Umbilical cord (tissue), 2 donors: ENCODE results near the gene BRI3. TPM values are rescaled to one million over a fixed set of nuclear protein-coding genes. Genes with fewer than 3 reads are reported as not detected.

Experiments used
- DNase-seq: peaks from one replicate; pipeline ENCODE4 v3.0.0-alpha.2; 2015; ENCODE audit warnings: low spot score
- total RNA-seq: library from RNA; depleted of rRNA; stranded (reverse); fragments of >200 nt; gene quantifications from one replicate; pipeline ENCODE4 v1.2.3, GENCODE V29; 2014; ENCODE audit warnings: low replicate concordance; ENCODE audit not compliant: insufficient read depth

BRI3 gene
- total RNA-seq, 1 donor from 2014 or later, result 18.3 TPM

DNA sequence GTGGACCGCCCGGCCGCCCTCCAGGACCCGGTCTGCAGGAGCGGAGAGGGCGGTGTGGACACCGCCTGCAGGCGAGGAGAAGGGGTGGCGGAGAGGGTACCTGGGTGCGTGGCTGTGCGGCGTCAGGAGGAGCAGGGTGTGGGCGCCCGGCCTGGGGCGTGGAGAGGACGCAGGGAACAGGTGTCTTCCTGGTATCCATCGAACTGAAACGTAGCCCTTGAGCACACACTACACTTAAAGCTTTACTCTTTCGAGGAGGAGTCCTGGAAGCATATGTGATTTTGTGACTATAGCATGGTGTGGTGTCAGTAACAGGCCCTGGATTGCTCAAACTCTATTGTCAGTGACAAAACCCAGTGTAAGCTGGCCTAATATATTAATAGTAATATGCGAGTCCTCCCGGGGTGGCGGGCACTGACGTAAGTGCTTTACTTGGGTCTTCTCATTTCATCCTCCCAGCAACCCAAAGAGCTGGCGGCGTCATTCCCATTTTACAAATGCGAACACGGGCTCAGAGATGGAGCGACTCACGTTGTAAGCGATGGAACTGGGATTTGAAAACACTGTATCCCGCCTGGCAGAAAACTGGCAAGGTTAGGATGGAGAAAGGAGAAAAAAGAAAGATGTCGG lies 28.9 kb upstream of the BRI3 start:
- no peak for DNase-seq

DNA sequence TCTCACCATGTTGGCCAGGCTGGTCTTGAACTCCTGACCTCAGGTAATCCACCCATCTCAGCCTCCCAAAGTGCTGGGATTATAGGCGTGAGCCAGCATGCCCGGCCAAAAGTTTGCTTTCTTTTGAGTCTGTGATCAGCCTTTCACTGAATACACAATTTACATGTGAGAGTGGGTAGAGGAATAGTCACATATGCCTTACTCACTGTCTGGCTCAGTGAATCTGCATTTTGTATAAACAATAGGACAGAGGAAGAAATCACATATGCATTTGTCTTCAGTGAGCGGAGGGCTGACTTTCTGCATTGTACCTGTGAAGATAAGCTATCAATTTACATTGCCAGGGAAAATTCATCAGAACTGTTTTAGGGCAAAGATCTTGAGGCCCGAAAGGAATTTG lies 27.0 kb upstream of the BRI3 start:
- DNase-seq, result no peak

DNA sequence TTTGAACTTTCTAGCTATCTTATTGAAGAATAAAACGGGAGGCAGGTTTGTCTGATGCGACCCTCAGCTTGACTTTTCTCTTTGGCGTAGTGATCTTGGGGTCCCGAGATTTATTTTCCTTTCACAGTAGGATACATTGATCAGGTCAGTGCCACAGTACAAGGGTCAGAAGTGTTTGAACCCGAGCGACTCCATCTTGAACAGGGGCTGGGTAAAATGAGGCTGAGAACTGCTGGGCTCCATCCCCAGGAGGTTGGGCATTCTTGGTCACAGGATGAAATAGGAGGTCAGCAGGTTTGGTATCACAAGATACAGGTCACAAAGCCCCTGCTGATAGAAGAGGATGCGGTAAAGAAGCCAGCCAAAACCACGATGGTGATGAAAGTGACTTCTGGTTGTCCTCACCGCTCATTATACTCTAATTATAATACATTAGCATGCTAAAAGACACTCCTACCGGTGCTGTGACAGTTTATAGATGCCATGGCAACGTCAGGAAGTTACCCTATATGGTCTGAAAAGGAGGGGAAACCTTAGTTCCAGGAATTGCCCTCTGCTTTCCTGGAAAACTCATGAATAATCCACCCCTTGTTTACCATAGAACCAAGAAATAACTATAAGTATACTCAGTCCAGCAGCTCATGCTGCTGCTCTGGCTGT lies 26.4 kb upstream of the BRI3 start:
- no peak for DNase-seq

DNA sequence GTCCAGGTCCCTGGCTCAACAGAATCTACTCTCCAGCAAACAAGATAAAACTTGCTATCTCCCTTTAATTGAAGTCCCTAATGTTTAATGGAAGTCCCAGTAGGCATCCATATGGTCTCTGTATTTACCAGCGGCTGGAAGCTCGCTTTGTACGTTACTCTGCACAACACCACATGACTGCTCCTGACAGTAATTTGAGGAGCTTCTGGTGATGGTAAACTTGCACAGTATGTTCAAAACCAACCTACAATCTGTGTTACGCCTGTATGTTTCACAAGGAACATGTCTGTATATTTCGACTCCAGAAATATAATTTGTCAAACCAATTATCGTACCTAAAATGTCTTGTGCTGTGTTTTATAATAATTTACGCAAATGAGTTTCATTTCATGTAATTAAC lies 25.1 kb upstream of the BRI3 start:
- no peak for DNase-seq

- DNase-seq, result no peak
Measured at GRCh38 chr7:98257701-98258100, 23.8 kb upstream of the BRI3 start.

GRCh38 chr7:98265841-98266271 lies 15.6 kb upstream of the BRI3 start:
- DNase-seq, result no peak

GRCh38 chr7:98266840-98267239 lies 14.6 kb upstream of the BRI3 start:
- DNase-seq, result no peak

GRCh38 chr7:98267303-98267702 lies 14.2 kb upstream of the BRI3 start:
- DNase-seq, result no peak

- DNase-seq, result no peak
Measured at GRCh38 chr7:98276241-98276761, 5.2 kb upstream of the BRI3 start.

DNA sequence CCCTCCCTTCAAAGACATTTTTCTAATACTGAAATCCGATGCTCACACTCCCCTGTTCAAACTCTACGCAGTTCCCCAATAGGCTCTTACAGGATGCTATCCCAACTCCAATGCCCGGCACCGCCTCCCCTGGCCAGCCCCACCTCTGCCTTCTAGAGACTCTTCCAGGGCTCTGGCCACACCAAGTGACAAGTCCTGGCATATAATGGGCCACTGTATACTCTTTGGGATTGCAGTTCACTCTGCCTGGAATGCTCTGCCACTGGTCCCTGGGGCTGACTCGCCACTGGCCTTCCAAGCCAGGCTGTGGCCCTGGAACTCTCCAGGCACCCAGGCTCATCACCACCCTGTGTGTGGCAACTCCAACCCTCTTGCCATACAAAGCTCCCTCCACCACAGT lies 3.1 kb upstream of the BRI3 start:
- DNase-seq, result no peak

DNA sequence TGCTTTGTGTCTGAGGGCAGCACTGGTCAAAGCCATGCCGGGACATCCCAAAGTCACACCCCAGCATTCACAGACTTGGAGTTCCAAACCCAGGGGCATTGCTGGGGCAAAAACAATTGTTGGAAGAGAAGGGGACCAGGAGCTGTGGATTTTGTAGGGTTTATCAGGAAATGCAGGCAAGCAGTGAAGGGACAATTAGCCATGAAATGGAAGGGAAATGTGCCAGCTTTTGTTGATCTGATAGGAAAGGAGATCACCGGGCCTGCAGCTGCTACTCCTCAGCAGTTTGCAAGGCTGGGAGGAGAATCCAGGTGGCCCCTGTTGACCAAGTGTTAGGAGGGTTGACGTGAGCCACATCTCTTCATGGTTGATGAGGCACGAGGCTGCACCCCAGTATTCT lies 2.5 kb upstream of the BRI3 start:
- DNase-seq, result no peak

- DNase-seq, result no peak
Measured at GRCh38 chr7:98280296-98280695, 1.2 kb upstream of the BRI3 start.

- DNase-seq, result no peak
Measured at GRCh38 chr7:98281757-98282606, 496 bp downstream of the BRI3 start.

DNA sequence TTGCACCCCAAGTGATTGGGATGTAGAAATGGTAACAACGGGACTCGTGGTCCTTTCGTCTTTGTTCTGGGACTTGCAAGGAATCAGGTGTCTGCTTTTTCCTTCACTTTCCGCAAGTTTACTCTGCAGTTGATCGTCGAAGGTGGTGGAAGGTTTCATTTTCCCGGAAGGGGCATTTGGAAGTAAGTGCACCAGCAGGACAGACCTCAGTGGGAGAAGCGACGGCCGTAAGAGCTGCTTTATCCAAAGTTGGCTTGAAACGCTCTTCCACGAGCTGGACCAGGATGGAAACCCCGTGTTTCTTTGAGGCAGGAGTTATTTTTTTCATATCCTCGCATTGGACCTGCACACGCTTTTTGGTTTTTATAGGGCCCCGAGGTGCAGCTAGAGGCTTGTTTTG lies 1.2 kb downstream of the BRI3 start:
- DNase-seq, result no peak

- no peak for DNase-seq
Measured at GRCh38 chr7:98283127-98283886, 1.8 kb downstream of the BRI3 start.

DNA sequence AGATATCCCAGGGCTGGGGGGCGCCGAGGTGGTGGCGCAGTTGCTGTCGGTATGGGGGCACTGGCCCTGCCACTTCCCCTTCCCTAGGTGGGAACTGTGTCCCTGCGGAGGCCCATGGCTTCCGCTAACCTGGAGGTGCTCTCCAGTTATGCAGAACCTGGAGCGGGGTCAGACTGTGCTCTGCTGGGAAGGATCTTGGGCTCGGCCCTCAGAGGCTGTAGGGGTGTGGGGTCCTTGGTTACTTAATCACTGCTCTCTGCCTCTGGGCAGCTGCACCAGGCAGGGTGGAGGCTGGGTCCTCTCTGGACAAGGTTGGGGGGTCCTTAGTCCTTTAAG lies 2.4 kb downstream of the BRI3 start:
- DNase-seq, result no peak

GRCh38 chr7:98284335-98285036 lies 3.0 kb downstream of the BRI3 start:
- DNase-seq, result peak; percentile 59

- DNase-seq, result no peak
Measured at GRCh38 chr7:98285157-98286092, 3.9 kb downstream of the BRI3 start.

- no peak for DNase-seq
Measured at GRCh38 chr7:98286093-98286539, 4.6 kb downstream of the BRI3 start.
